A549 (cell line): ENCODE results near the gene MYH9. TPM values are rescaled to one million over a fixed set of nuclear protein-coding genes. Genes with fewer than 3 reads are reported as not detected.
A peak's percentile ranks its signal among the peaks of the same experiment; 100 is the strongest.

Experiments used
- ATAC-seq, 2 experiments: fragments of 200-7000 bp in 1 of 2; fragments of >200 bp in 1 of 2; cut with Nextera tagmentation in 1 of 2; cut with Tn5 transposase in 1 of 2; 3 replicates each; pipeline versions ENCODE4 v1.8.0 to v1.9.1; 2018 to 2020; ENCODE audit warnings: mild to moderate bottlenecking in 1 of 2, moderate library complexity in 1 of 2
- CTCF ChIA-PET: fragments of 300-600 bp; sonication (Branson Sonifier 250); formaldehyde crosslinking; extraction: SDS; loops from one replicate; lab custom pipeline; 2021; ENCODE audit warnings: antibody characterized with exemption, inconsistent platforms; lab: Yijun Ruan, JAX
- POLR2A ChIA-PET: fragments of 350-600 bp; formaldehyde crosslinking; extraction: SDS; loops from one replicate; lab custom pipeline; 2021; ENCODE audit warnings: antibody characterized with exemption, inconsistent platforms; lab: Yijun Ruan, JAX
- DNase-seq, 2 experiments: peaks; one replicate each; pipeline versions ENCODE4 v3.0.0 to v3.0.0-alpha.2; 2011 to 2016; ENCODE audit warnings: low read depth in 1 of 2, low spot score in 1 of 2
- FAIRE-seq: peaks from 2 replicates; lab custom pipeline; 2011; peaks lifted over from hg19 to GRCh38; lab: Jason Lieb, UNC
- H3K27ac ChIP-seq, 2 experiments: fragments of >200 bp; sonication (Bioruptor Twin); formaldehyde crosslinking; 3 replicates each; pipeline ENCODE4 v1.5.1; 2016 to 2017
- H3K4me1 ChIP-seq: fragments of >200 bp; sonication (Bioruptor Twin); formaldehyde crosslinking; 3 replicates; pipeline ENCODE4 v1.6.1; 2016
- H3K4me2 ChIP-seq: fragments of >200 bp; sonication (Bioruptor Twin); formaldehyde crosslinking; 3 replicates; pipeline ENCODE4 v1.6.1; 2016
- H3K4me3 ChIP-seq: fragments of >200 bp; sonication (Bioruptor Twin); formaldehyde crosslinking; 3 replicates; pipeline ENCODE4 v1.5.1; 2016
- H3K9me3 ChIP-seq: fragments of >200 bp; sonication (Bioruptor Twin); formaldehyde crosslinking; 3 replicates; pipeline ENCODE4 v1.6.1; 2016
- ATOH8 ChIP-seq: fragments of 250-450 bp; sonication (Bioruptor Pico); IDR thresholded peaks from 2 replicates; pipeline ENCODE4 v1.5.0; 2020; ENCODE audit warnings: low read depth, mild to moderate bottlenecking, moderate library complexity
- BHLHE40 ChIP-seq: IDR thresholded peaks from 2 replicates; pipeline ENCODE4 v1.6.1; 2012; ENCODE audit warnings: low read depth, low read length, inconsistent platforms
- CBX2 ChIP-seq: fragments of 200-600 bp; sonication (generic); IDR thresholded peaks from 2 replicates; pipeline ENCODE4 v1.6.1; 2016; ENCODE audit warnings: low read depth, mild to moderate bottlenecking, borderline replicate concordance
- EHF ChIP-seq: fragments of 250-450 bp; sonication (Bioruptor Pico); IDR thresholded peaks from 2 replicates; pipeline ENCODE4 v1.5.0; 2020; ENCODE audit warnings: mild to moderate bottlenecking
- HMGXB4 ChIP-seq: fragments of 250-450 bp; sonication (Bioruptor Pico); IDR thresholded peaks from 2 replicates; pipeline ENCODE4 v1.5.0; 2021; ENCODE audit warnings: mild to moderate bottlenecking, moderate library complexity, borderline replicate concordance
- HOXA7 ChIP-seq: fragments of 250-450 bp; sonication (Bioruptor Pico); IDR thresholded peaks from 2 replicates; pipeline ENCODE4 v1.5.0; 2020; ENCODE audit warnings: mild to moderate bottlenecking, moderate library complexity
- HOXB13 ChIP-seq: fragments of 250-450 bp; sonication (Bioruptor Pico); IDR thresholded peaks from 2 replicates; pipeline ENCODE4 v1.5.0; 2020; ENCODE audit warnings: low read depth, mild to moderate bottlenecking, moderate library complexity
- HOXB5 ChIP-seq: fragments of 250-450 bp; sonication (Bioruptor Pico); IDR thresholded peaks from 2 replicates; pipeline ENCODE4 v1.5.0; 2020; ENCODE audit warnings: mild to moderate bottlenecking, moderate library complexity
- JUN ChIP-seq, 2 experiments: fragments of >200 bp; sonication (Bioruptor Twin); formaldehyde crosslinking; IDR thresholded peaks; 2 replicates in 1 of 2; 3 replicates in 1 of 2; pipeline ENCODE4 v1.6.1; 2016 to 2017
- KDM1A ChIP-seq: fragments of 200-600 bp; sonication (generic); IDR thresholded peaks from 2 replicates; pipeline ENCODE4 v1.6.1; 2016; ENCODE audit warnings: low read depth, mild to moderate bottlenecking
- MAFK ChIP-seq: fragments of 450-650 bp; IDR thresholded peaks from 2 replicates; pipeline ENCODE4 v1.6.1; 2014; ENCODE audit not compliant: partially characterized antibody
- MAZ ChIP-seq: fragments of 150-350 bp; IDR thresholded peaks from 2 replicates; pipeline ENCODE4 v1.6.1; 2014; ENCODE audit warnings: antibody characterized with exemption, low read depth, low read length, borderline replicate concordance
- MYC ChIP-seq: IDR thresholded peaks from 2 replicates; pipeline ENCODE4 v1.6.1; 2012; ENCODE audit warnings: mild to moderate bottlenecking, inconsistent platforms, low read length, improper control_type of control experiment, borderline replicate concordance
- NPAS2 ChIP-seq: fragments of 250-450 bp; sonication (Bioruptor Pico); IDR thresholded peaks from 2 replicates; pipeline ENCODE4 v1.8.0; 2022; ENCODE audit warnings: mild to moderate bottlenecking, moderate library complexity, borderline replicate concordance
- PHF8 ChIP-seq: fragments of 200-600 bp; sonication (generic); IDR thresholded peaks from 2 replicates; pipeline ENCODE4 v1.6.1; 2016; ENCODE audit warnings: low read depth, mild to moderate bottlenecking, antibody characterized with exemption, moderate library complexity, borderline replicate concordance
- POLR2A ChIP-seq: IDR thresholded peaks from 2 replicates; pipeline ENCODE4 v1.6.1; 2012; ENCODE audit warnings: mild to moderate bottlenecking, low read length
- RNF2 ChIP-seq: fragments of 200-600 bp; sonication (generic); IDR thresholded peaks from 2 replicates; pipeline ENCODE4 v1.6.1; 2016; ENCODE audit warnings: low read depth, mild to moderate bottlenecking, antibody characterized with exemption, moderate library complexity, borderline replicate concordance
- SMC3 ChIP-seq: fragments of >200 bp; sonication (Bioruptor Twin); formaldehyde crosslinking; IDR thresholded peaks from 3 replicates; pipeline ENCODE4 v1.6.1; 2018; ENCODE audit warnings: inconsistent platforms
- ZC3H11A ChIP-seq: fragments of 450-650 bp; IDR thresholded peaks from 2 replicates; pipeline ENCODE4 v1.6.1; 2014; ENCODE audit warnings: antibody characterized with exemption, mild to moderate bottlenecking
- ZFP36 ChIP-seq: fragments of 450-650 bp; IDR thresholded peaks from 2 replicates; pipeline ENCODE4 v1.6.1; 2014; ENCODE audit warnings: borderline replicate concordance; ENCODE audit not compliant: partially characterized antibody
- ZSCAN20 ChIP-seq: fragments of 250-450 bp; sonication (Bioruptor Pico); IDR thresholded peaks from 2 replicates; pipeline ENCODE4 v1.8.0; 2022; ENCODE audit warnings: mild to moderate bottlenecking, moderate library complexity
- WGBS: methylation state at CpG from one replicate; pipeline ENCODE4 v1.1.6; 2017; ENCODE audit errors: missing lambda C conversion rate; 5-methylcytosine and 5-hydroxymethylcytosine counted together
- polyA plus RNA-seq, 4 experiments: library from polyadenylated mRNA; depleted of rRNA in 3 of 4; stranded (reverse); fragments of >200 nt; fragmentation: RNase III in 1 of 4; extraction: RNeasy Plus Mini Kit Qiagen cat#74134 plus additional on column Dnase treatment in 1 of 4; gene quantifications; 2 replicates in 3 of 4; 3 replicates in 1 of 4; pipeline ENCODE4 v1.2.3, GENCODE V29; 2011 to 2017
- TF ChIP-seq, protein P1 (sequence below): fragments of >200 bp; sonication (Bioruptor Twin); formaldehyde crosslinking; IDR thresholded peaks from 3 replicates; pipeline ENCODE4 v1.6.1; 2016
- TF ChIP-seq, protein P2 (sequence below): fragments of 450-650 bp; IDR thresholded peaks from 2 replicates; pipeline ENCODE4 v1.6.1; 2014; ENCODE audit warnings: antibody characterized with exemption

Gene MYH9
- polyA plus RNA-seq, 2 of the 4 experiments (the other 2 are of a cell fraction): 92.1 to 158 TPM

- TF ChIP-seq ZFP36: no peak
- no peak for TF ChIP-seq HOXB13 (CRISPR knock-in tag)
- no peak for TF ChIP-seq KDM1A
- TF ChIP-seq MAZ: no peak
- no peak for TF ChIP-seq ATOH8 (CRISPR knock-in tag)
- TF ChIP-seq HOXA7 (CRISPR knock-in tag): no peak
- TF ChIP-seq ZC3H11A: no peak
- TF ChIP-seq MAFK: no peak
Observed at GRCh38 chr22:36404446-36404845, 16.7 kb upstream of the MYH9 start (continued).

DNA sequence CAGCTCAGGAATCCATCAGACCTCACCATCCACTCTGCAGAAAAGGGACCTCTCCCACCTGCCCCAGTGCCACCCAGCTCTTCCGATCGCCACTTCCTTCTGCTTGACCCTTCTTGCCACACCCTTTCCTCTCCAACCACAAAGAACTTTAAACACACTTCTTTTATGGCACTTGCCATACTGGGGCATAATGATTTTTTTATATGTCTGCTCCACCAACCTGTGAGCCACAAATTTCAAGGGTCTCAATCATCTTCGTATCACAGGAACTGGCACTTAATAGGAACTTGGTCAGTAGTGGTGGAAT is 11.7 kb upstream of the MYH9 start:
- peak overlapping the region; percentile 36 to 85; a peak in 4 of 6 replicates for H3K27ac ChIP-seq
- ATAC-seq (no peak), FAIRE-seq (no peak), DNase-seq (no peak)
- no peak overlapping the region for H3K4me3 ChIP-seq
- ChIA-PET POLR2A (interaction anchor here (0.5 kb wide), 1 partner anchor 103 kb away, joined by 5 read pairs; no protein-coding TSS in a partner anchor), CTCF (no interaction called here)
- H3K4me1 ChIP-seq: peaks cover 51% of the 10 kb centered on the region
- TF ChIP-seq SMC3 (no peak), EHF (CRISPR knock-in tag) (no peak), RNF2 (no peak), POLR2A (no peak), NPAS2 (CRISPR knock-in tag) (no peak), MAFK (no peak), HOXB5 (CRISPR knock-in tag) (no peak), HOXA7 (CRISPR knock-in tag) (no peak)
- WGBS: 80% methylated on average over 3 of the region's 3 CpGs
- peak overlapping the region; percentile 39; the same call in 2 of the 3 replicates for H3K4me2 ChIP-seq
- no peaks in the 10 kb centered on the region for H3K9me3 ChIP-seq

DNA sequence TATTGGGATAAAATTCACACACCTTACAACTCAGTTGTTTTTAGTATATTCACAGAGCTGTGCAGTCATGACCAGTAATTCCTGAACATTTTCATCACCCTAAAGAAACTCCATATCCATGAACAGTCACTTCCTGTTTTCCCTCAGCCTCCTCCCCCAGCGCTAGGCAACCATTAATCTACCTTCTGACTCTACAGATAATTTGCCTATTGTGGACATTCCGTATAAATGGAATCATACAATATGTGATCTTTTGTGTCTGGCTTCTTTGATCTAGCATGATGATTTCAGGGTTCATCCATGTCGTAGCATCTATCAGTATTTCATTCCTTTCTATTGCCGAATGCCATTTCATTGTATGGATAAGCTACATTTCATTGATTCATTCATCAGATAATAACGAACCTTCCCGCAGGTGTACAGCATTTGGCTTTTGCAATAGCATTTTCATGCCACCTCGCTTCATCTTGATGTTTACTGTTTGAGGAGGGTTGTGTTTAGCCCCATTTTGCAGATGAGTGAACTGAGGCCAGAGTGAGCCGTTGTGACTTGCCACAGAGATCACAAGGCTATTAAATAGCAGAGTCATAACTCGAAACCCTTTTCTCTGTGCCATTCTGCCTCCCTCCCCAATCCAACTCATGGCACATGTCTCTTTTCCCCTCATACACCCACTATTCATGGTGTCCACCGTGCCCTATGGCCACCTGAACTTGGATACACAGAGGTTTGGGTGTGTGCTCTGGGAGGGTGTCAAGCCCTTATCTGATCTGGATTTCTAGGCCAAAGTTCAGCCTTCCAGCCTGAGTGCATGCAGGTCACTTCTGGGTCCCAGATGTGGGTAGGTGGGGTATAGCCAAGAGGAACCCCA is 11.1 kb upstream of the MYH9 start:
- CTCF ChIA-PET: interaction anchor here (1.1 to 1.4 kb wide), 2 partner anchors 14 to 69 kb away, joined by 4 read pairs; no protein-coding TSS in a partner anchor
- WGBS: 63% methylated on average over 10 of the region's 10 CpGs
- Histone ChIP-seq H3K4me3 (no peak overlapping the region), H3K4me2 (peak overlapping the region; percentile 39), H3K9me3 (no peaks in the 10 kb centered on the region), H3K4me1 (peaks cover 52% of the 10 kb centered on the region), H3K27ac (peak overlapping the region; percentile 69 to 85)
- POLR2A ChIA-PET: interaction anchor here (0.5 kb wide), 1 partner anchor 102 kb away, joined by 5 read pairs; no protein-coding TSS in a partner anchor
- FAIRE-seq (no peak), ATAC-seq (peak in 1 of 2 experiments; percentile 51; a peak in 3 of 6 replicates), DNase-seq (no peak)
- TF ChIP-seq MAFK: peak; percentile 4
- no peak for TF ChIP-seq HOXB13 (CRISPR knock-in tag)

DNA sequence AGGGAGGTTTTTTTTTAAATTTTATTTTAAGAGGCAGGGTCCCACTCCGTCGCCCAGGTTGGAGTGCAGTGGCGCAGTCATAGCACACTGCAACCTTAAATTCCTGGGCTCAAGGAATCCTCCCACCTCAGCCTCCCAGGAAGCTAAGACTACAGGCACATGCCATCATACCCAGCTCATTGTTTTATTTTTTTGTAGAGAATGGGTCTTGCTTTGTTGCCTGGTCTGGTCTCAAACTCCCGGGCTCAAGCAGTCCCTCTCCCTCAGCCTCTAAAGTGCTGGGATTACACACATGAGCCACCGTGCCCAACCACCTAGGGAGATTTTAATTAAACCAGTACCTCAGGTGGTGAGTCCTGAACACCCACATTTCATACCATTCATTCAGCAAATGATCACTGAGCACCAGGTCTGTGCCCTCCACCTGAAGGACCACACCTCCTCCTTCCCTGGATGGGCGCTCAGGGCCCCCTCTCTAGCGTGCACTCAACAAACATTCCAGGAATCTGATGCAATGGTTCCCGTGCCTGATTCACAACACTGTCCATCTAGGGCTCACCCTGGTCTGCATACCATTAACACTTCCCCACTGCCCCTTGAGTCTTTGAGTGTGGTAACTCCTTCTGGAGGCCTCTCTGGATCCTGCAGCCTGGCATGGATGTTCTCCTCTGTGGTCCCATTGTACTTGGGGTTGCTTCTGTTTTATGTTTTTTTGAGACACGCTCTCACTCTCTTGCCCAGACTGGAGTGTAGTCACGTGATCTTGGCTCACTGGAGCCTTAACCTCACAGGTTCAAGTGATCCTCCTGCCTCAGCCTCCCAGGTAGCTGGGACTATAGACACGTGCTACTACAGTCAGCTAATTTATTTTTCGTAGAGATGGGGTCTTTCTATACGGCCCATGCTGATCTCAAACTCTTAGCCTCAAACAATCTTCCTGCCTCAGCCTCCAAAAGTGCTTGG is 9.6 kb upstream of the MYH9 start:
- POLR2A ChIA-PET: interaction anchor here (0.6 kb wide), 1 partner anchor 10 kb away, joined by 3 read pairs; the partner anchor contains the start of gene MYH9
- H3K4me3 ChIP-seq: no peak overlapping the region
- FAIRE-seq (no peak), ATAC-seq (peak; percentile 77 to 81), DNase-seq (peak; percentile 47 to 64)
- 53% methylated on average over 10 of the region's 13 CpGs for WGBS
- CTCF ChIA-PET: interaction anchor here (1.4 kb wide), 1 partner anchor 13 kb away, joined by 4 read pairs; no protein-coding TSS in a partner anchor
- H3K4me1 ChIP-seq: peaks cover 52% of the 10 kb centered on the region
- peak overlapping the region; percentile 69 to 85 for H3K27ac ChIP-seq
- no peaks in the 10 kb centered on the region for H3K9me3 ChIP-seq
- peak overlapping the region; percentile 54 for H3K4me2 ChIP-seq
- TF ChIP-seq JUN (IDR thresholded peaks at IDR 0.05) (no peak), PHF8 (no peak), EHF (CRISPR knock-in tag) (no peak), ZSCAN20 (no peak), NPAS2 (CRISPR knock-in tag) (no peak), CBX2 (no peak), HOXB5 (CRISPR knock-in tag) (no peak), HMGXB4 (CRISPR knock-in tag) (no peak), BHLHE40 (peak; percentile 31; the same call in 1 of the 2 replicates), MYC (no peak)
- TF ChIP-seq, protein P1, sequence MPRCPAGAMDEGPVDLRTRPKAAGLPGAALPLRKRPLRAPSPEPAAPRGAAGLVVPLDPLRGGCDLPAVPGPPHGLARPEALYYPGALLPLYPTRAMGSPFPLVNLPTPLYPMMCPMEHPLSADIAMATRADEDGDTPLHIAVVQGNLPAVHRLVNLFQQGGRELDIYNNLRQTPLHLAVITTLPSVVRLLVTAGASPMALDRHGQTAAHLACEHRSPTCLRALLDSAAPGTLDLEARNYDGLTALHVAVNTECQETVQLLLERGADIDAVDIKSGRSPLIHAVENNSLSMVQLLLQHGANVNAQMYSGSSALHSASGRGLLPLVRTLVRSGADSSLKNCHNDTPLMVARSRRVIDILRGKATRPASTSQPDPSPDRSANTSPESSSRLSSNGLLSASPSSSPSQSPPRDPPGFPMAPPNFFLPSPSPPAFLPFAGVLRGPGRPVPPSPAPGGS: no peak
- TF ChIP-seq, protein P2, sequence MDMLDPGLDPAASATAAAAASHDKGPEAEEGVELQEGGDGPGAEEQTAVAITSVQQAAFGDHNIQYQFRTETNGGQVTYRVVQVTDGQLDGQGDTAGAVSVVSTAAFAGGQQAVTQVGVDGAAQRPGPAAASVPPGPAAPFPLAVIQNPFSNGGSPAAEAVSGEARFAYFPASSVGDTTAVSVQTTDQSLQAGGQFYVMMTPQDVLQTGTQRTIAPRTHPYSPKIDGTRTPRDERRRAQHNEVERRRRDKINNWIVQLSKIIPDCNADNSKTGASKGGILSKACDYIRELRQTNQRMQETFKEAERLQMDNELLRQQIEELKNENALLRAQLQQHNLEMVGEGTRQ: no peak
